Neuronal stem cell (in vitro differentiated cells): Measurements from ENCODE around the gene RND3.
A peak's percentile ranks its signal among the peaks of the same experiment; 100 is the strongest.

Source experiments
- DNase-seq: peaks from one replicate; pipeline ENCODE4 v3.0.0-alpha.2; 2013; ENCODE audit warnings: low spot score
- H2AFZ ChIP-seq: one replicate; pipeline ENCODE4 v1.6.1; 2013; ENCODE audit warnings: mild to moderate bottlenecking, low read length, inconsistent platforms
- H2AK5ac ChIP-seq: 2 replicates; pipeline ENCODE4 v1.6.1; 2013; ENCODE audit warnings: low read depth, mild to moderate bottlenecking, inconsistent platforms, low read length, moderate library complexity, mixed read lengths
- H2BK120ac ChIP-seq: 2 replicates; pipeline ENCODE4 v1.6.1; 2013; ENCODE audit warnings: low read depth, mild to moderate bottlenecking, inconsistent platforms, low read length, moderate library complexity, mixed read lengths
- H2BK12ac ChIP-seq: one replicate; pipeline ENCODE4 v1.6.1; 2013; ENCODE audit warnings: low read length, inconsistent platforms
- H2BK15ac ChIP-seq: 2 replicates; pipeline ENCODE4 v1.6.1; 2013; ENCODE audit warnings: mild to moderate bottlenecking, low read length, inconsistent platforms, mixed read lengths
- H2BK5ac ChIP-seq: one replicate; pipeline ENCODE4 v1.6.1; 2013; ENCODE audit warnings: inconsistent platforms, mild to moderate bottlenecking, low read length, moderate library complexity
- H3K14ac ChIP-seq: one replicate; pipeline ENCODE4 v1.6.1; 2013; ENCODE audit warnings: low read length, inconsistent platforms
- H3K18ac ChIP-seq: 2 replicates; pipeline ENCODE4 v1.6.1; 2013; ENCODE audit warnings: low read length, inconsistent platforms
- H3K23ac ChIP-seq: 2 replicates; pipeline ENCODE4 v1.6.1; 2013; ENCODE audit warnings: low read depth, mild to moderate bottlenecking, mixed read lengths, low read length, inconsistent platforms; ENCODE audit not compliant: poor library complexity
- H3K27ac ChIP-seq: replicated peaks from 3 replicates; pipeline ENCODE4 v1.5.1; 2013; ENCODE audit warnings: low read length, inconsistent platforms
- H3K27me3 ChIP-seq, 3 experiments: 2 replicates each; pipeline ENCODE4 v1.6.1; 2013; ENCODE audit warnings: low read length in 3 of 3, mild to moderate bottlenecking in 2 of 3, inconsistent platforms in 1 of 3, low read depth in 1 of 3, mixed read lengths in 1 of 3, moderate library complexity in 1 of 3; ENCODE audit not compliant: control insufficient read depth in 3 of 3, insufficient read depth in 3 of 3
- H3K36me3 ChIP-seq, 2 donors: replicated peaks in 1 of 2; 2 replicates each; pipeline ENCODE4 v1.6.1; 2013; ENCODE audit warnings: low read length in 2 of 2; ENCODE audit not compliant: control insufficient read depth in 2 of 2, insufficient read depth in 2 of 2
- H3K4ac ChIP-seq: 2 replicates; pipeline ENCODE4 v1.6.1; 2013; ENCODE audit warnings: inconsistent platforms, mild to moderate bottlenecking, low read length, moderate library complexity
- H3K4me1 ChIP-seq, 2 donors: 1 replicate in 1 of 2; 2 replicates in 1 of 2; pipeline ENCODE4 v1.6.1; 2013; ENCODE audit warnings: low read length in 2 of 2, low read depth in 1 of 2; ENCODE audit not compliant: control insufficient read depth in 2 of 2, insufficient read depth in 1 of 2
- H3K4me2 ChIP-seq: one replicate; pipeline ENCODE4 v1.6.1; 2013; ENCODE audit warnings: mild to moderate bottlenecking, low read length, inconsistent platforms; ENCODE audit not compliant: insufficient read depth, poor library complexity, severe bottlenecking
- H3K4me3 ChIP-seq, 2 donors: 2 replicates each; pipeline ENCODE4 v1.5.1; 2013; ENCODE audit warnings: low read length in 2 of 2, mild to moderate bottlenecking in 2 of 2, inconsistent platforms in 1 of 2, moderate library complexity in 1 of 2
- H3K79me1 ChIP-seq: one replicate; pipeline ENCODE4 v1.6.1; 2013; ENCODE audit warnings: low read depth, mild to moderate bottlenecking, inconsistent platforms, low read length, moderate library complexity
- H3K9ac ChIP-seq: one replicate; pipeline ENCODE4 v1.6.1; 2013; ENCODE audit warnings: mild to moderate bottlenecking, low read depth, low read length, inconsistent platforms; ENCODE audit not compliant: poor library complexity
- H3K9me3 ChIP-seq, 2 donors: replicated peaks in 1 of 2; 2 replicates each; pipeline versions ENCODE3 to v1.6.1; 2013; ENCODE audit warnings: low read length in 2 of 2, mild to moderate bottlenecking in 2 of 2, inconsistent platforms in 1 of 2, low read depth in 1 of 2, mixed read lengths in 1 of 2, moderate library complexity in 1 of 2; ENCODE audit not compliant: control insufficient read depth in 2 of 2, insufficient read depth in 1 of 2
- H4K8ac ChIP-seq: one replicate; pipeline ENCODE4 v1.6.1; 2013; ENCODE audit warnings: low read depth, mild to moderate bottlenecking, inconsistent platforms, low read length, moderate library complexity
- H4K91ac ChIP-seq: one replicate; pipeline ENCODE4 v1.6.1; 2013; ENCODE audit warnings: low read length, low read depth, mild to moderate bottlenecking, inconsistent platforms; ENCODE audit not compliant: poor library complexity
- WGBS, 2 donors: extraction: QIAGEN DNeasy Blood & Tissue Kit; methylation state at CpG; one replicate each; pipeline ENCODE4 v1.1.7; 2013; ENCODE audit warnings: missing lambda C conversion rate in 2 of 2, mixed read lengths in 1 of 2; ENCODE audit not compliant: insufficient read length in 2 of 2, insufficient replicate concordance in 1 of 2; ENCODE audit errors: extremely low coverage in 2 of 2; 5-methylcytosine and 5-hydroxymethylcytosine counted together

RND3 gene

GRCh38 chr2:150480241-150480640 is 7.2 kb downstream of the RND3 start:
- Histone ChIP-seq H3K14ac (no peak overlapping the region), H2BK15ac (no peak overlapping the region), H3K9me3 (peaks cover 0 to 5% of the 10 kb centered on the region in 2 donors), H2BK120ac (no peak overlapping the region), H3K4me2 (no peak overlapping the region), H3K18ac (no peak overlapping the region), H3K4ac (no peak overlapping the region), H2BK12ac (no peak overlapping the region), H3K9ac (no peak overlapping the region), H3K27me3 (no peaks in the 10 kb centered on the region), H3K4me3 (no peak overlapping the region), H4K8ac (no peak overlapping the region), H3K27ac (no peak overlapping the region), H2BK5ac (no peak overlapping the region), H3K36me3 (peaks cover 0 to 84% of the 10 kb centered on the region in 2 donors), H3K23ac (no peak overlapping the region), H3K4me1 (peaks cover 20 to 25% of the 10 kb centered on the region in 2 donors), H4K91ac (no peak overlapping the region), H3K79me1 (no peaks in the 10 kb centered on the region), H2AFZ (no peak overlapping the region), H2AK5ac (no peak overlapping the region)
- WGBS, 2 donors = no CpG with 5 or more reads among the region's 5 CpGs
- no peak for DNase-seq

GRCh38 chr2:150479075-150479915 is 8.2 kb downstream of the RND3 start:
- Histone ChIP-seq H3K27me3 (no peaks in the 10 kb centered on the region), H2BK5ac (no peak overlapping the region), H3K23ac (no peak overlapping the region), H2AFZ (no peak overlapping the region), H2BK15ac (no peak overlapping the region), H3K9ac (no peak overlapping the region), H4K8ac (no peak overlapping the region), H2BK12ac (no peak overlapping the region), H3K4me2 (no peak overlapping the region), H3K79me1 (no peaks in the 10 kb centered on the region), H2BK120ac (no peak overlapping the region), H3K36me3 (peaks cover 2 to 88% of the 10 kb centered on the region in 2 donors), H3K27ac (no peak overlapping the region), H3K14ac (no peak overlapping the region), H3K18ac (no peak overlapping the region), H2AK5ac (no peak overlapping the region), H3K4ac (no peak overlapping the region), H3K4me3 (no peak overlapping the region), H3K4me1 (peaks cover 16 to 18% of the 10 kb centered on the region in 2 donors), H4K91ac (no peak overlapping the region), H3K9me3 (peaks cover 0 to 5% of the 10 kb centered on the region in 2 donors)
- WGBS, 2 donors = no CpG with 5 or more reads among the region's 3 CpGs
- DNase-seq = no peak

DNA sequence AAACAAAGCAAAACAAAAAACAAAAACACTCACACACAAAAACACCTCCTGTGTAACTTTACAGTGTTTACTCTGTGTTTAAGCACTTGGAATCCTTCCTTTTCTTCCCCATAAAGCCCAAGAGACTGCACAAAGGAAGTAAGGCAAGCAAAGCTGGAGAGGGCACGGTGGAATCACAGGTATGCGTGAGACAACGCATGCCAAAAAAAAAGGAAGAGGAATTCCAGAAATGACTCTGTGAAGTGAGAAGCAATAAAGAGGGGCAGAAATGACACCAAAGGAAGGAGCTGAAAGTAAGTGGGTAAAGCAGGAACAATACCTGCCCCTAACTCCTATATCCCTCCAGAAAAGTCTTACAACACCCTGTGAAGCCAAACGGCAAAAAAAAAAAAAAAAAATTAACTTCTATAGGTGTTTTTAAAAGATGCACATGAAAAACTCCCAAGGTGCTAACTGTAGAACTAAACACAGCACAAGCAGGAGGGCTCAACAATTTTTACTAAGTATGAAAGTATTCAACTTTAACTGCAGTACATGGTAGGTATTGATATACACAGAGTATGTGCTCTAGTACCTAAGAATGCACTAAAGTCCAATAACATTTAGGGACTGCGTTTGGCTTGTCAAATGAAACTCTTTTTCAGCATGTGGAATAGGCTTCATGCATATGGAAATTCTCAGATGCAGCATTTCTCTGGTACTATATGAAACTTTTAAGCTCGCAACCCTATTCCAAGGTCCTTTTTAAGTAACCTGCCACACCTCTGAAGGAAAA is 9.1 kb downstream of the RND3 start:
- Histone ChIP-seq H3K4me1 (peaks cover 12 to 13% of the 10 kb centered on the region in 2 donors), H3K23ac (no peak overlapping the region), H4K91ac (no peak overlapping the region), H2AFZ (no peak overlapping the region), H3K4me2 (no peak overlapping the region), H2BK12ac (no peak overlapping the region), H3K27ac (no peak overlapping the region), H3K27me3 (no peaks in the 10 kb centered on the region), H4K8ac (no peak overlapping the region), H3K18ac (no peak overlapping the region), H3K4me3 (no peak overlapping the region), H3K79me1 (no peaks in the 10 kb centered on the region), H3K9ac (no peak overlapping the region), H2BK5ac (no peak overlapping the region), H3K14ac (no peak overlapping the region), H3K36me3 (peaks cover 6 to 88% of the 10 kb centered on the region in 2 donors), H2BK15ac (no peak overlapping the region), H2BK120ac (no peak overlapping the region), H3K9me3 (peaks cover 0 to 5% of the 10 kb centered on the region in 2 donors), H3K4ac (no peak overlapping the region), H2AK5ac (no peak overlapping the region)
- whole genome bisulfite sequencing, 2 donors = no CpG with 5 or more reads among the region's 6 CpGs
- DNase-seq = peak; percentile 33

DNA sequence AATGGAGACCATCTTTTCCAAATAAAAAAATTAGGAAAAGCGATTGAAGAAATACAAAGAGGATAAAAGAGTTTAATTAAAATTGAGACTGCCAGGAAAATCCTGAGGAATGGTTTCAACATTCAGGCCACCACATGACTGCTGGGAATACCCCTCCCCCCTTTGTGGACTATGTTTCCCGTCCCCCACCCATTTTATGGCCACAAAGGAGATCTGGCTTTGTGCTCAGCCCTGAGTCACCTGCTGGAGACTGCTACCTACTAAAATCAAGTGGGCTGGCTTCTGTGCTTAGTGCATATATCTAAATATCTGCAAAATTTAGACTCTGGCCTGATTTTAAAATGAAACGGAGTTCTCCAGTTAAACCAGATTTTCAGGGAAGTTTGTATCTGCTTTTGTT is 10.1 kb downstream of the RND3 start:
- Histone ChIP-seq H3K4ac (no peak overlapping the region), H3K4me2 (no peak overlapping the region), H3K27ac (no peak overlapping the region), H2AFZ (no peak overlapping the region), H3K18ac (no peak overlapping the region), H4K8ac (no peak overlapping the region), H2BK15ac (no peak overlapping the region), H3K9ac (no peak overlapping the region), H3K27me3 (no peaks in the 10 kb centered on the region), H3K4me3 (no peak overlapping the region), H3K79me1 (no peaks in the 10 kb centered on the region), H2BK12ac (no peak overlapping the region), H2BK120ac (no peak overlapping the region), H2BK5ac (no peak overlapping the region), H3K36me3 (peaks cover 8 to 91% of the 10 kb centered on the region in 2 donors), H3K14ac (no peak overlapping the region), H4K91ac (no peak overlapping the region), H3K9me3 (peaks cover 0 to 2% of the 10 kb centered on the region in 2 donors), H3K4me1 (peaks cover 10 to 13% of the 10 kb centered on the region in 2 donors), H3K23ac (no peak overlapping the region), H2AK5ac (no peak overlapping the region)
- no peak for DNase-seq
- no CpG with 5 or more reads among the region's 3 CpGs for WGBS, 2 donors
